HCT116 (cell line): ENCODE data around the gene ADAMTS15. TPM values are rescaled to one million over a fixed set of nuclear protein-coding genes. Genes with fewer than 3 reads are reported as not detected.

ENCODE experiments used
- ATAC-seq: fragments of 200-7000 bp; cut with Tn5 transposase; 2 replicates; pipeline ENCODE4 v1.9.1; 2020; ENCODE audit warnings: mild to moderate bottlenecking, moderate library complexity
- BruUV-seq: library from RNA; stranded (reverse); fragments of 400-500 nt; replicated peaks from 2 replicates; lab custom pipeline; 2021; lab: Mats Ljungman, UMichigan
- CTCF ChIA-PET: fragments of 300-600 bp; sonication (Branson Sonifier 250); formaldehyde crosslinking; loops from one replicate; lab custom pipeline; 2021; ENCODE audit warnings: antibody characterized with exemption; lab: Charles Lee
- POLR2A ChIA-PET: fragments of 300-600, 350-600 bp; sonication (Branson Sonifier 250); formaldehyde crosslinking; loops from one replicate; lab custom pipeline; 2021; ENCODE audit warnings: antibody characterized with exemption; lab: Charles Lee
- RAD21 ChIA-PET, 2 experiments: fragments of 300-600 bp; sonication (Branson Sonifier 250); formaldehyde crosslinking; loops; one replicate each; lab custom pipeline; 2023; ENCODE audit warnings: low total read pairs in 2 of 2; ENCODE audit not compliant: uncharacterized antibody in 2 of 2, unreplicated experiment in 2 of 2, low non-redundant PET in 1 of 2; lab: Charles Lee
- DNase-seq: peaks from one replicate; pipeline ENCODE4 v3.0.0-alpha.2; 2010; ENCODE audit warnings: low read depth, low spot score
- H2AFZ ChIP-seq: fragments of 200-600 bp; shearing (Covaris generic), sonication (generic); 2 replicates; pipeline ENCODE4 v1.6.1; 2017; ENCODE audit warnings: low read depth, mixed run types, mixed read lengths, antibody characterized with exemption, low read length; ENCODE audit not compliant: poor library complexity, severe bottlenecking
- H3K27ac ChIP-seq: 2 replicates; pipeline ENCODE4 v1.5.1; 2012; ENCODE audit warnings: low read depth, low read length
- H3K27me3 ChIP-seq: fragments of 200-600 bp; sonication (generic); 2 replicates; pipeline ENCODE4 v1.6.1; 2016; ENCODE audit warnings: mixed run types, low read length, mixed read lengths; ENCODE audit not compliant: insufficient read depth
- H3K36me3 ChIP-seq, 2 experiments: fragments of 200-500 bp in 1 of 2; fragments of 200-600 bp in 1 of 2; sonication (Bioruptor generic) in 1 of 2; sonication (generic) in 1 of 2; 2 replicates each; pipeline versions ENCODE4 v1.5.1 to v1.6.1; 2014 to 2016; ENCODE audit warnings: low read length in 2 of 2, inconsistent platforms in 1 of 2, mixed read lengths in 1 of 2, mixed run types in 1 of 2; ENCODE audit not compliant: insufficient read depth in 2 of 2, control insufficient read depth in 1 of 2
- H3K4me1 ChIP-seq, 2 experiments: fragments of 200-600 bp in 1 of 2; sonication (generic) in 1 of 2; 2 replicates each; pipeline versions ENCODE4 v1.5.1 to v1.6.1; 2012 to 2017; ENCODE audit warnings: low read length in 2 of 2, inconsistent platforms in 1 of 2, mild to moderate bottlenecking in 1 of 2, mixed read lengths in 1 of 2, mixed run types in 1 of 2, moderate library complexity in 1 of 2; ENCODE audit not compliant: insufficient read depth in 2 of 2, control insufficient read depth in 1 of 2
- H3K4me2 ChIP-seq: fragments of 200-600 bp; sonication (generic); 2 replicates; pipeline ENCODE4 v1.6.1; 2017; ENCODE audit warnings: mixed run types, low read length, mixed read lengths
- H3K4me3 ChIP-seq, 2 experiments: fragments of 200-600 bp in 1 of 2; sonication (generic) in 1 of 2; replicated peaks in 1 of 2; 2 replicates each; pipeline ENCODE4 v1.5.1; 2011 to 2016; ENCODE audit warnings: low read length in 2 of 2, control low read depth in 1 of 2, low read depth in 1 of 2, mild to moderate bottlenecking in 1 of 2, mixed read lengths in 1 of 2, mixed run types in 1 of 2
- H3K79me2 ChIP-seq: fragments of 200-600 bp; sonication (generic); 2 replicates; pipeline ENCODE4 v1.6.1; 2017; ENCODE audit warnings: mild to moderate bottlenecking, mixed run types, low read length, moderate library complexity, mixed read lengths; ENCODE audit not compliant: insufficient read depth
- H3K9ac ChIP-seq: fragments of 200-600 bp; sonication (generic); 2 replicates; pipeline ENCODE4 v1.6.1; 2016; ENCODE audit warnings: low read length, mixed read lengths
- H3K9me2 ChIP-seq: fragments of 200-600 bp; sonication (generic), shearing (Covaris generic); 2 replicates; pipeline ENCODE4 v1.6.1; 2017; ENCODE audit warnings: mixed run types, mild to moderate bottlenecking, moderate library complexity; ENCODE audit not compliant: insufficient read depth
- H3K9me3 ChIP-seq, 2 experiments: fragments of 200-500 bp in 1 of 2; fragments of 200-600 bp in 1 of 2; sonication (Bioruptor generic) in 1 of 2; sonication (generic) in 1 of 2; 2 replicates each; pipeline ENCODE4 v1.6.1; 2014 to 2017; ENCODE audit warnings: low read length in 2 of 2, mixed read lengths in 2 of 2, inconsistent platforms in 1 of 2, low read depth in 1 of 2, mild to moderate bottlenecking in 1 of 2, mixed run types in 1 of 2, moderate library complexity in 1 of 2; ENCODE audit not compliant: control insufficient read depth in 1 of 2, insufficient read depth in 1 of 2
- H4K20me1 ChIP-seq: fragments of 200-600 bp; sonication (generic), shearing (Covaris generic); 2 replicates; pipeline ENCODE4 v1.6.1; 2017; ENCODE audit warnings: mixed run types, mild to moderate bottlenecking, moderate library complexity; ENCODE audit not compliant: insufficient read depth
- ATF3 ChIP-seq: IDR thresholded peaks from 2 replicates; pipeline ENCODE4 v1.6.1; 2012
- CBX3 ChIP-seq: IDR thresholded peaks from 2 replicates; pipeline ENCODE4 v1.6.1; 2012; ENCODE audit warnings: low read depth
- CTCF ChIP-seq, 3 experiments: fragments of 200-600 bp in 1 of 3; sonication (generic) in 1 of 3; IDR thresholded peaks in 2 of 3; conservative IDR thresholded peaks in 1 of 3; 2 replicates each; pipeline ENCODE4 v1.5.1; 2012 to 2017; ENCODE audit warnings: low read depth in 2 of 3, low read length in 2 of 3, antibody characterized with exemption in 1 of 3, borderline replicate concordance in 1 of 3, control low read depth in 1 of 3, mild to moderate bottlenecking in 1 of 3, mixed read lengths in 1 of 3, mixed run types in 1 of 3, moderate library complexity in 1 of 3; ENCODE audit not compliant: insufficient read depth in 1 of 3
- ELF1 ChIP-seq: IDR thresholded peaks from 2 replicates; pipeline ENCODE4 v1.6.1; 2012; ENCODE audit warnings: low read depth, borderline replicate concordance
- EZH2 ChIP-seq: fragments of 200-600 bp; sonication (generic); IDR thresholded peaks from 2 replicates; pipeline ENCODE4 v1.6.1; 2017; ENCODE audit warnings: antibody characterized with exemption, mixed run types
- FOSL1 ChIP-seq: IDR thresholded peaks from 2 replicates; pipeline ENCODE4 v1.6.1; 2012; ENCODE audit warnings: low read depth
- JUND ChIP-seq: IDR thresholded peaks from 2 replicates; pipeline ENCODE4 v1.6.1; 2012
- MAX ChIP-seq: IDR thresholded peaks from 2 replicates; pipeline ENCODE4 v1.6.1; 2012
- POLR2A ChIP-seq: IDR thresholded peaks from 2 replicates; pipeline ENCODE4 v1.7.0; 2011; ENCODE audit warnings: borderline replicate concordance; ENCODE audit not compliant: insufficient read depth, insufficient read length; ENCODE audit errors: extremely low read depth
- POLR2AphosphoS5 ChIP-seq: IDR thresholded peaks from 2 replicates; pipeline ENCODE4 v1.6.1; 2011; ENCODE audit warnings: mild to moderate bottlenecking, low read depth, low read length, moderate library complexity
- RAD21 ChIP-seq: IDR thresholded peaks from 2 replicates; pipeline ENCODE4 v1.6.1; 2012; ENCODE audit warnings: low read depth, mild to moderate bottlenecking
- TCF7L2 ChIP-seq: IDR thresholded peaks from 2 replicates; pipeline ENCODE4 v1.7.0; 2011; ENCODE audit warnings: borderline replicate concordance, inconsistent platforms; ENCODE audit not compliant: insufficient read depth, insufficient read length; ENCODE audit errors: extremely low read depth
- YY1 ChIP-seq: IDR thresholded peaks from 2 replicates; pipeline ENCODE4 v1.6.1; 2011; ENCODE audit warnings: low read length, low read depth, moderate library complexity, mild to moderate bottlenecking; ENCODE audit not compliant: insufficient replicate concordance; ENCODE audit errors: extremely low read depth
- ZFX ChIP-seq: fragments of 450-650 bp; IDR thresholded peaks from 2 replicates; pipeline ENCODE4 v1.6.1; 2017
- intact Hi-C: fragments of 100-400 bp; cut with micrococcal nuclease; formaldehyde crosslinking; loops from 2 replicates; pipeline ENCODE4 v1.10.0; 2022
- total RNA-seq: library from RNA; stranded (reverse); gene quantifications from one replicate; pipeline ENCODE4 v1.2.1, GENCODE V29; 2021; ENCODE audit not compliant: unreplicated experiment

ADAMTS15 gene
- total RNA-seq, 1 experiment from 2014 or later = 0.44 TPM

GRCh38 chr11:130513132-130513531 lies 64.7 kb downstream of the ADAMTS15 start:
- RAD21 ChIA-PET = no interaction called here
- no peak for ATAC-seq
- no peak for DNase-seq

More at GRCh38 chr11:130513132-130513531, 64.7 kb downstream of the ADAMTS15 start:
- Histone ChIP-seq H3K27ac (no peak overlapping the region), H3K9me3 (no peaks in the 10 kb centered on the region), H3K79me2 (no peaks in the 10 kb centered on the region), H4K20me1 (no peaks in the 10 kb centered on the region)
- TF ChIP-seq POLR2A (no peak), YY1 (no peak), CBX3 (no peak), CTCF (IDR thresholded peaks at IDR 0.05 in 2 of 3, conservative IDR thresholded peaks at IDR 0.05 in 1 of 3; ENCODE audit: borderline replicate concordance in 1 of 3, insufficient read depth in 1 of 3, low read depth in 2 of 3, low read length in 2 of 3) (no peak), POLR2AphosphoS5 (no peak), ELF1 (no peak), FOSL1 (no peak), EZH2 (no peak), TCF7L2 (no peak), ZFX (no peak), RAD21 (no peak), MAX (no peak), JUND (no peak), ATF3 (no peak)
- TF ChIP-seq, all 23 proteins: peak for 0
- ChIA-PET POLR2A (no interaction called here), CTCF (no interaction called here)
- Histone ChIP-seq H2AFZ (no peak overlapping the region), H3K27me3 (no peaks in the 10 kb centered on the region), H3K4me3 (no peak overlapping the region), H3K9ac (no peak overlapping the region), H3K4me1 (peaks cover 0 to 5% of the 10 kb centered on the region in 2 experiments; a peak in 1 of 4 replicates), H3K4me2 (no peak overlapping the region), H3K36me3 (no peaks in the 10 kb centered on the region), H3K9me2 (no peaks in the 10 kb centered on the region)
- intact Hi-C loops = no loop called here
- BruUV-seq = no TSS peak
